GM21515 (cell line): Measurements from ENCODE around the gene BORCS8.
"Not testable (repeated sequence)": the region's sequence is repeated elsewhere in the genome, so short reads cannot be mapped to it uniquely, and the experiment has no call there.

Source experiments
- ATAC-seq: cut with Tn5 transposase; IDR thresholded peaks from one replicate; pipeline ENCODE4 v1.9.1; 2021; ENCODE audit not compliant: unreplicated experiment

BORCS8 gene

DNA sequence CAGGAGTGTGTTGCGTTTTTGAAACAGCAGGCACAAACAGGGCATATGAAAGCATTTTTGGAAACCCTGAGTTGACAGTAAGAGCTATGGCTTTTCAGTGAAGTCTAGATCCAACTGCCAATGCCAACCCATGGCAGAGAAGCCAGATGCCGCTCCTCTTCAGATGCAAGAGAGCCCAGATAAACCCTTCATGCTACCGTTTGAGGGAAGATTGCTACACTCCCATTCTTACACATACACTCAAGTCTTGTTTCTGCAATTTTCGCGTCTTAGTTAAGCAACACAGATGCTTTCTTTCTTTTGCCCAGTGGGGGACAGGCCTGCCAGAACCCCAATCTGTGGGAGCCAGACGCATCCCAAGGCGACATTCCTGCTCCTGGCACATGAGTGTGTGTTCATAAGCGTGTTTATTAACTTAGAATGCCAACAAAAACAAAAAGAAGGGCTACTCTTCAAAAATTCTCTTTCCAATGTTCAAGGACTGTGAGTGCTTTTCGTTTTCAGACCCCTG, 10.4 kb downstream of the BORCS8 start:
- ATAC-seq = no peak

DNA sequence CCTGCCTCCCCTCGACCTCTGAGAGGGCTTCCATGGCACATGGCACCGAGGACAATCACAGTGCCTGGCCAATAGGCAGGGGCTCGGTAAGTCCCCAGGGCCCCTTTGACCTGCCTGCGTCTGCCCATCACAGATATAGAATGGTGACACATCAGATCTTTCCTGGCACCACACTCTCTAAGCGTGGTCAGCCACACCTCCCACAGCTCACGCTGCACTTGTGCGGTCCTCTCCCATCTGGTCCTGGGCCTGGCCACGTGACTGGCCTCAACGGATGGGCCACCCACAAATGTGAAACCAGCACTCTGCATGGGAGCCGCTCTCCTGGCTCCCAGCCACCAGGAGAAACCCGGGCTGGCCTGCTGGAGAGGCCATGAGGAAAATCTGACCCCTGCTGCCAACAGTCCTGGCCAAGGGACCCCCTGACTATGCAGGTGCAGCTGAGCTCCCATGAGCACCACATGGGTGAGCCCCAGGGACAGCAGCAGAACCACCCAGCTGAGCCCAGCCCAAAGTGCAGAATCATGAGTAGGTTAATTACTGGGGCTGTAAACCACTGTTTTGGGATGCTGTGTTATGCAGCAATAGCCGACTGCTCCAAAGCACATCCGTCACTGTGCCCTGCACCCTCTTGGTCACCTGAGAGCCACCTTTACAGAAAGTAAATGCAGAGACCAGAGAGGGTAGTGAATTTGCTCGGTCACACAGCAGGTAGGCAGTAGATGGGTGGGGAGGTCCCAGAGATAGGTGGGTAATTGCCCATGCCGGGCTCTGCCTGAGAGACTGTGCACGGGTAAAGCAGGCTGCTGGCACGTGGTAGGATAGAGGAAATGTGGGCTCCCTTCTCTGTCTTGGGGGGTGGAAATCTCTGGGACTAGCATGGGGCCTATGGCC, 12.2 kb downstream of the BORCS8 start:
- ATAC-seq = no peak

DNA sequence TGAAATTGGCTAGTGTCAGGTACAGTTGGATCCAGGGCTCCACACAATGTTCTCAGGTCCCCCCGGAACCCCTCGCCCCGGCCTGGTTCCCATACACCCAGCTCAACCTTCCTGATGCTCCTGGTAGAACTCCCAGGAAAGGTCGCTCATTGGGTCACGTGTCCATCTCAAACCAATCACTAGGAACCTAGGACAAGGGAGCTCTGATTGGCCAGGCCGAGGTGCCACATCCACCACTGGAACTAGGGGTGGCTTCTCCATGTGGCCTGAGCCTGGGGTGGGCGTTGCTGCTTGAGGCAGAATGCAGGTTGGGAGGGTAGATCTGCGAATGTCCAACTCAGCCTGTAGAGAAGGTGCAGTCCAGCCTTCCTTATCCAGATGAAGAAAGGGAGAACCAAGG, 15.0 kb downstream of the BORCS8 start:
- ATAC-seq = no peak

DNA sequence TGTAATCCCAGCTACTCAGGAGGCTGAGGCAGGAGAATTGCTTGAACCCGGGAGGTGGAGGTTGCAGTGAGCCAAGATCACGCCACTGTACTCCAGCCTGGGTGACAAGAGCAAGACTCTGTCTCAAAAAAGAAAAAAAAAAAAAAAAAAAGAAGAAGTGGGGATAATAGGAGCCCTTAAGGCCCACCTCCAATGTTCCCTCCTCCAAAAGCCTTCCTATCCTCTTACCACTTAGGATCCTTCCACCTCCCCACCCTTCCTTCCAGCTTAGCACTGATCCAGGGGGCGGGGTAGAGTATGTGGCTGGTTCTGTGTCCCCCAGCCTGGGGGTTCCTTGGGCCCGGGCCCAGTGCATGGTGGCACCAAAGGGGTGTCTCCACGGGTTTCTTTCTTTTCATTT, 18.7 kb downstream of the BORCS8 start:
- ATAC-seq = not testable (repeated sequence)

DNA sequence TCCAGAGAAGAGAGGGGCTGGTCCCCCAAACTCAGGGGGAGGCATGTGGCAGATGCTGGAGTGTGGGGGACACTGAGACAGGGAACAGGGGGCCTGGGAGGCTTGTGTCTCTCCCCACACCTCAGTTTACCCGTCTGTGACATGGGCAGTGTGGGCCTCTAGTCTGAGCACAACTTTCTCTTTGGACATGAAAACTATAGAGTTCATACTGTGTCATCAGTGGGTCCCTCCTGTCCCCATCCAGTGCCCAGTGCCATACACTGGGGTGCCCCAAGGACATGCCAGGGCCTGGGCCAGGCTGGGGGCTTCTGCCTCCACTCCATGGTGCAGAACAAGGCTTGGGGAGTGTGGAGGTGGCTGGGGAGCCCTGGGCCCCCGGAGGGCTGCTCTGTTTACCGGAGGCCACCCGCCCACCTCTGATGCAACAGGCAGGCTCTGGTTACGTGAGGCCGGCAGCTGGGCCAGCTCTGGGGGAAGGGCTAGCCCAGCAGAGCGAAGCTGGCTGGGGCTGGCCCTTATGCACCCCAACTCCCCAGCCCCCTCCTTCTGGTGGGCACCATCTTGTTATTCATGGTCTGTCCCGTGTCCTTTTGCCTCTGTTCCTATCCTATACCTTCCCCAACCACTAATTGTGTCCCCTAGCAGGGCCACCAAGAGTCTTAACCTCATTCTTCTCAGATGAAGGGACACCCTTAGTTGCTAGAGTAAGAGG, 20.0 kb downstream of the BORCS8 start:
- no peak for ATAC-seq

DNA sequence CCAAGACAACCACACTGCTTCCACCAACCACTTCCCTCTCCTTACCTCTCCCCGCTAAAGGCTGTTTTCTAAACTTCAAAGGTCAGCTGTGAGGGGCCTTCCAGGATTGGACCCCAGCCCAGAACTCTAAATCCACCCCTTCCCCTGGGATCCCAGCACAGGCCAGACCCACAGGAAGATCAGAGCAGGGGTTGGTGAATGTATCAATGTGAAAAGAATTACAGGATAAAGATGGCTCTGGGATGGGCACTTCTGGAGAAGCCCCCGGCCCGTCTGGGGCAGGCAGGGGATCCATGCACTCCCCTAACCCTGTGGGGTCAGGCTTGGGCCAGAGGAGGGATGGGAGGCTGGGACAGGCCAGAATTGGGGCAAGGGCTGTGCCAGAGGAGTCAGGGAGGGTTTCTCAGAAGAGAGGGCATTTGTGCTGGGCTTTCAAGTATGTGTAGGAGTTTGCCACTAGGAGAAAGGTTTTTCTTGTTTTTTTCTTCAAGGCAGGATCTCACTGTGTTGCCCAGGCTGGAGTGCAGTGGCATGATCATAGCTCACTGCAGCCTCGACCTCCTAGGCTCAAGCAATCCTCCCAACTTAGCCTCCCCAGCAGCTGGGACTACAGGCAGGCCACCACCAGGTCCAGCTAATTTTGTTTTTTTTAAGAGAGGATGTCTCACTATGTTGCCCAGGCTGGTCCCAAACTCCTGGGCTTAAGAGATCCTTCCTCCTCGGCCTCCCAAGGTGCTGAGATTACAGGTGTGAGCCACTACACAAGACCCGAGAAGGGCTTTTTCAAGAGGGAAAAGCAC, 20.9 kb downstream of the BORCS8 start:
- no peak for ATAC-seq

DNA sequence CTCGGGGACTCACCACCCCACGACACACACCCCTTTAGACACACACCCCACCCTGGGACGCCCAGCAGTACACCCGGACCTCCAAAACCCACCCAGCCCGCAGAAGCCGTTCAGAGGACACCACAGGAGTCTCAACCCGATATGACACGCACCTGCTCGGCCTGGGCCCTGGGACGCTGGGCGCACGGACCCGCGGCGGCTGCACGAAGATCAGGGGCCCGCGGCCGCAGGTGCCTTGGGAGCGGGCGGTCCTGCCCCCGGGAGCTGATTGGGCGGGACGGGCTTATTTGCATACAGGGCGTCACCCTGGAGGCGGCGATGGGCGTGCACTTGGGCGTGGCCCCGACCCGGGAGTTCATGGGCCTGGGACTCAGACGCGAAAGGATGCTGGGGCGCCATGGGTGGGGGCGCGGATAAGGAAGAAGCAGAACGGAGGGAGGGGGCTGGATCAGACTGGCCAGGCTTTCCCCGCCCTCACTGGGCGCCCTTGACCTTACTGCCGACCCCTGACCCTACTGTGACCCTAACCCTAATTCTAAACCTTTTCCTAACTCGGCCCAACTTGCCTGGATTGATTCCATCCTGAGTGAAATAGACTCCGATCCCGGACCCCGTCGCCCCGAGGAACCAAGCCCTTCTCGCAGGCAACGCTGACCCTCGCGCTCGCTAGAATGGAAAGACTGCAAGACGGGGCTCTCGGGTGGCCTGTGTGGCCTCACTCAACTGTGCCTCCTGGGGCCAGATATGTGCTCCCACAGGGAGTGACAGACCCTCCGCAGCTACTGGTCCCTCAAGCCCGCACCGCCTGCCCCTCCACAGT, 21.7 kb downstream of the BORCS8 start, which contains the start of gene MEF2B:
Gene MEF2B (minus strand): TSS at position 211 of the 820 bp plus-strand sequence. CDS start 19,528 bp downstream, outside the sequence.
- peak; percentile 76 for ATAC-seq

DNA sequence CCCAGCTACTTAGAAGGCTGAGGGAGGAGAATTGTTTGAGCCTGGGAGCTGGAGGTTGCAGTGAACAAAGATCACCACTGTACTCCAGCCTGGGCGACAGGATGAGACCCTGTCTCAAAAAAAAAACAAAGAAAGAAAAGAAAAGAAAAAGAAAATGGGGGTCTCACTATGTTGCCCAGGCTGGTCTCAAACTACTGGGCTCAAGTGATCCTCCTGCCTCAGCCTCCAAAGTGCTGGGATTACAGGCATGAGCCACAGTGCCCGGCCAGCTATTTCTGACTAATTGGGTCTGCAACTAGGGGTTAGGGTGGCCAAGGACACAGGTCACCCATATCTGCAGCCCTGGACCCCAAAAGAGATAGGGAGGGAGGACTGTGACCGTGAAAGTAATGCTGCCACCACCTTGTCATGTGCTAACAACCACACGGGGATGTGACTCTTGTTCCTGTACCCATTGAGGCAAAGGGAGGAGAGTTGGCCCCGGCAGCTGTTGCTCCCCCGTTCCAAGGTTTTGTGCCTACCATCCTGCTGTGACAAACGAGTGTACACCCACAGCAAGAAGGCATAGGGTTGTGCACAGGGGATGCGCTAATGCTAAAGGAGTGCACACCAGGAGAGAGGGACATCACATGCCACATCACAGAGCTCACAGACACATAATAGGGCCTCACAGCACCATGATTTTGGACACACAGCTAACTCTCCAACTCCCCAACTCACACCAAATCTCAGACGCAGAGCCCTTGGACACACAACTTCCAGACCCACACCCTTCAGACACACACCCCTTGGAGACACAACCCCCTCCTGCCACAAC, 22.5 kb downstream of the BORCS8 start:
- peak; percentile 2 for ATAC-seq

DNA sequence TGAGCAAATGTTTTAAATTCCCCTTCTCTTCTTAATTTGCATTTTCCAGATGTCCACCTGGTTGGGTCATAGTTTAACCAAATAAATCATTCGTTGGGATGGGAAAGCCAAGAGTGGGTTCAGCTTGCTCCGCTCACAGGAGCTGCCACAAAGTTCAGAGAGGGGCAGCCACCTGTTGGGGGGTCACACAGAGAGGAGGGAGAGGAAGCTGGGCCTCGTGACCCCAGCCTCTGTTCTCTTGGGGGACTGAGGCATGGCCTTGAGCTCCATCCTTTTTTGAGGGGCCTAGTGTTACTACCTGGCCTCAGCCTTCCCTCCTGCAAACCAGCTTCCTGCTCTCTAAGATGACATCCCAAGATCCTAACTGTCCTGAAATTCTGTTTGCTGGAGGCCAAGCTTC, 24.3 kb downstream of the BORCS8 start:
- ATAC-seq = no peak

DNA sequence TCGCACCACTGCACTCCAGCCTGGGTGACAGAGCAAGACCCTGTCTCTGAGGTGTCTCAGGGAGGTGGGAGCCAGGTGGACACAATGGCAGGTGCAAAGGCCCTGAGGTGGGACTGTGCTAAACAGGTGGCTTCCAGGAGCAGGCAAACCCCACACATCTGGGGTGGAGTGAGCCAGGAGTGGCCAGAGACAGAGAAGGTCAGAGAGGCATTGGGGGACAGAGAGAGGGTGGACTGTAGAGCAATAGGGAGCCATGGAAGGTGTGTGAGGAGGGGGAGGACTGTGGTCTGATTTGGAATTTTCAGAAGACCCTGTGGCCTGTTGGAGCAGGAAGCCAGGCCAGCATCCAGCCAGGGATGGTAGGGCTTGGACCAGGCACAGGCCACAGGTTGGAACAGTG, 26.6 kb downstream of the BORCS8 start:
- no peak for ATAC-seq

DNA sequence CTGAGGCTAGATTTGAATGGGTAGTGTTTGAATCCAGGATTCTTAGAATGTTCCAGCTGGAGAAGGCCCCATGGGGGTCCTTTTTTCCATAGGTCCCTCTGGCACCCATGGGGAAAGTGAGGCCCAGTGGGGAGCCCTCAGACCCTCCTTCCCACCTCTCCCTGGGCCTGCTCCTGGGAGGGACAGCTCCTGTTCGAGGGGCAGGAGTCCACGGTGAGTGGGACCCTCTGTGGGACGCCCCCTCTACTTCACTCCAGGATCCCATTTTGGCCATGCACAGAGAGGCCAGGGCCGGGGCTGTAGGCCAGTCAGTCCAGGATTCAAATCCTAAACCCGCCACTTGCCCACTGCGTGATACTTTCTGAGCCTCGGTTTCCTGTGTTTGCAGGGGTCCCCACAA, 29.5 kb downstream of the BORCS8 start:
- ATAC-seq = no peak

DNA sequence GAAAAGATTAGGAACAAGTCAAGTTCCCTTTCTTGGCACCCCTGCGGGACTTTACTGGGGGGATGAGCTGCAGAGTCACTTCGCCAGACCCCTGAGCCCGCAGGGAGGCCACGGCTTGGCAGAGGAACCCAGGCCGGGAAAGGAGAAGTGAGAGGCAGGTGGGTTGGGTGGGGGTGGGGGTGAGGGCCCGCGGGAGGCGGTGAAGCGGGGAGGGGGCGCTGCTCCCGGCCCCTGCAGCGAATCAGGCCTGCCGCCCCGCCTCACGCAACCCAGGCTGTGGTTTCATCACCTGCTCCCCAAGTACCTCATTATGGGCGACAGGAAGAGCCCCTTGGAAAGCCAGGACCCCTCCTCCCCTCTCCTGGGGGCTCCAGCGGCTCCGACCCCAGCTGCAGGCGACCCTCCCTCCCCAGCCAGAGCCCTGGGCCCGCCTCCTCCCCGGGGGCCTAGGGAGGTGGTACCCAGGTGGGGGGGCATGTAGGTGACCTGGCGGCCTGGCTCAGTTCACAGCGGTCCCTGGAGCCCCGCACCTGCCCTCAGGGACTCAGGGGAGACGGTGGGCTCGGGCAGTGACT, 31.4 kb downstream of the BORCS8 start:
- no peak for ATAC-seq

DNA sequence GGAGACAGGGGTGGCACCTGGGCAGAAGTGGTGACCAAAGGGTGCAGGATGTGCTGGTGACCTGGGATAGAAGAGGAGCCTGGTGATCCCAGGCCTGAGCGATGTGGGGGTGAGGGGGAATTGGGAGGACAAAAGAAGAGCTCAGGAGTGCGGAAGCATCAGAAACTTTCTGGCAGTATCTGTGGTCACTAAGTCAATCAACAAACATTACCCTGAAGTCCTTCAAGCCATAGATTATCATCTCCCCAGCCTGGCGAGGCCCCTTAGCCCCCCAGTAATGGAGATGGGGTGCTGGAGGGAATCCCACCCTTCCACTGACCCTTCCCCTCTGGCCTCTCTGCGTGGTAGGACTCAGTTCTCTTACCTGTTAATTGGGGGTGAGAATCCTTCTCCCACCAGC, 32.4 kb downstream of the BORCS8 start:
- no peak for ATAC-seq

DNA sequence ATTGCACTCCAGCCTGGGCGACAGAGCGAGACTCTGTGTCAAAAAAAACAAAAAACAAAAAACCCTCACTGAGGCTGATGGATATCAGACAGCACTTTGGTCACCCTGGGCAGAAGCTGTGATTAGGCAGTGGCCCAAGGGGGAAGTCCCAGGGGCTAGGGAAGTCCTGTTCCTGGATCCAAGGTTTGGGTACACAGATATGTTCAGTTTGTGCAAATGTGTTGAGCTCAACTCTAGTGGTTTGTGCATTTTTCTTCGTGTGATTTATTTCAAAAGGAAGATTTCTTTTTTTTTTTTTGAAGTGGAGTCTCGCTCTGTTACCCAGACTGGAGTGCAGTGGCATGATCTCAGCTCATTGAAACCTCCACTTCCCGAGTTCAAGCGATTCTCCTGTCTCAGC, 34.1 kb downstream of the BORCS8 start:
- ATAC-seq = no peak

DNA sequence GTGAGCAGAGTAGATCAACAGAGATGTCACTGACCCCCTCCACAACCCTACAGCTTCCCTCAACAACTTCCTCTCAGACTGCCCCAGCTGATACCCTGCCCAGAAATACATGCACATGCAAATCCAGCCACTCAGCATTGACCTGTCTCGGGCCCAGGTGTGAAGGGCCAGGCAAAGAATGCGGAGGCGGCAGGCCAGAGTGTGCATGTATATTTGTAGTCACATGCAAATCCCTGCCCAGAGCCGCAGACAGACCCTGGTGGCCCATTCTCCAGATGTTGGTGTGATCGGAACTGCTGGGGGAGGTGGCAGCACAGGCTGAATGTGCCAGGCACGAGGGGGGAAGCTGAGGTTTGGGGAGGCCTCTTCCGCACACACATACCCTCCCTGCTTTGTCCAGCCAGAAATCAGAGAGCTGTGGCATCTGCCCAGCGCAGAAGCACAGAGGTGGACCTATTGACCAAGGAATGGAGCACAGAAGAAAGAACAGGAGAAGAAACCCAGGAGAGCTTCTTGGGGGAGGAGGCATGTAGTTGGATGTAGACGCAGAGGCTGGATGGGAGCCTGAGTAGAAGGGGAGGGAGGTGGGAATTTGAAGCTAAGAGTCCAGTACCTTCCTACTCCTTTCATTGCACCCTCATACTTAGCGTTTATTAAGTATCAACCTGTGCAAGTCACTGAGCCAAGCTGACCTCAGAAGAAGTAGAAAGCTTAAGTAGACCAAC, 36.3 kb downstream of the BORCS8 start:
- ATAC-seq = peak; percentile 68

DNA sequence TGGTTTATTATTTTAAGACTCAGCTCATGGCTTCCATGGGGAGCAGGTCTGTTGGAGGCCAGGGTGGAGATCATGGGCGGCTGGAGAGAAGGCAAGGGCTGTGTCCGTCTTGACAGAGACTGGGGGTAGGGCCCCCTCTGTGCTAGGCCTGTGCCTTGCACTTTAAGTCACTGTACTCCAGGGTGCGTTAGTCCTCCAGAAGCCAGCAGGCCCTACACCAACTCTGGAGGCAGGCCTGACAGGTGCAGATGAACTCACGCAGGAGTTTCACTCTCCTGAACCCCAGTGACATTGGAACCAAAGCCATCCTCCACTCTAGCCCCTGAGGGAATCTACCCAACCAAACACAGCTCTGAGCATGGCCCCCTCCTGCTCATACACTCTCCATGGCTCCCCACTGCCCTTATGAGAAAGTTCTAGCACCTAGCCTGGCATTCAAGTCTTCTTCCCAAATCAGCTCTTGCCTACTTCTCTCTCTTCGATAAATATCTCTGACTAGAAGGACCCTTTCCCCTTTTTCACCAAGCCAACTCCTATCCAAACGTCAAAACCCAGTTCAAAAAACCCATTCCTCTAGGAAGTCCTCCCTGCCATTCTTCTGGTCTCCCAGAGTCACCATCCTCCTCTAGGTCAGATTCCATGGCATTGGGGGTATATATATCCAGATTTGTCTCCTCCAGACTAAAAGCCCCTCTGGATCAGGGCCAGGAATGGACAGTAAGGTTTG, 37.0 kb downstream of the BORCS8 start:
- no peak for ATAC-seq

DNA sequence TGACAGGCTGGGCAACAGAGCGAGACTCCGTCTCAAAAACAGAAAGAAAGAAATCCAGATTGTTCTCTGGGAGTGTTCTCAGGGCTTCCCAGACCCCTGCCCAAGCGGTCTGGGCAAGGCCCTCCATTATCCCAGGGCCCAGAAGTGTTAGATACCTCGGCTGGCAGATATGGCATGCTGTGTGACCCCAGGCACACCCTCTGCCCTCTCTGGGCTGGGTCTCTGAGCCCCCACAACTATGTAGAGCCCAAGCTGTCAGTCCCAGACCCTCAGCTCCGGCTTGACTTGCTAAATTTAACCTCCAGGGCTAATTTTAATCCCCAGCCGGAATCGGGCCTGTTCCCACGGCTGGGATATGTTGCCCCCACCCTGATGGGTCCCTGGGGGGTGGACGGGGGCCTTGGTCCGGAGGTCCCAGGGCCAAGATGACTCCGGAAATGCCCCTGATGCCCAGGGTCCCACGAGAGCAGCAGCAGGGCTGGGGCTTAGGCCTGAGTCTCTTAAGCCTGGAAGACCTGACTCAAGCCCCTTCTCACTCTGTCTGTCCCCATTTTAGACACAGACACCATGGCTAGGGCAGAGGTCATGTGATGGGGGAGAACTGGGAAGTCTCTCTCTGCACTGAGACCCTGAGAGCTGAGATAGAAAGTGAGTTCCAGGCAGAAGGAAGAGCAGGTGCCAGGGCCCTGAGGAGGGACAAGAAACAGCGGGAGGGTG, 39.1 kb downstream of the BORCS8 start:
- no peak for ATAC-seq
